Loucy (cell line): Measurements from ENCODE around the gene VWF.
"Not testable (repeated sequence)": the region's sequence is repeated elsewhere in the genome, so short reads cannot be mapped to it uniquely, and the experiment has no call there.

Source experiments
- CTCF ChIP-seq: fragments of 200-600 bp; sonication (generic); conservative IDR thresholded peaks from 2 replicates; pipeline ENCODE4 v1.5.1; 2014; ENCODE audit warnings: mild to moderate bottlenecking, antibody characterized with exemption, low read length
- EZH2phosphoT487 ChIP-seq: fragments of 200-600 bp; IDR thresholded peaks from 2 replicates; pipeline ENCODE4 v1.6.1; 2018; ENCODE audit warnings: antibody characterized with exemption, mild to moderate bottlenecking, moderate library complexity, borderline replicate concordance

- TF ChIP-seq CTCF, EZH2phosphoT487: not testable (repeated sequence)
Measured at GRCh38 chr12:6025703-6026298, 98.7 kb downstream of the VWF start.
